OCI-LY7 (cell line): Measurements from ENCODE around the gene PSD2.

Source experiments
- EZH2phosphoT487 ChIP-seq: fragments of 200-600 bp; sonication (generic); IDR thresholded peaks from 2 replicates; pipeline ENCODE4 v1.6.1; 2018; ENCODE audit warnings: low read depth, borderline replicate concordance, mild to moderate bottlenecking, mixed run types, antibody characterized with exemption, low read length, moderate library complexity, mixed read lengths
- TF ChIP-seq, protein P1 (sequence below): fragments of 200-600 bp; sonication (generic); conservative IDR thresholded peaks from 2 replicates; pipeline ENCODE4 v1.5.1; 2014; ENCODE audit warnings: mild to moderate bottlenecking, antibody characterized with exemption, low read length, moderate library complexity, mixed read lengths

DNA sequence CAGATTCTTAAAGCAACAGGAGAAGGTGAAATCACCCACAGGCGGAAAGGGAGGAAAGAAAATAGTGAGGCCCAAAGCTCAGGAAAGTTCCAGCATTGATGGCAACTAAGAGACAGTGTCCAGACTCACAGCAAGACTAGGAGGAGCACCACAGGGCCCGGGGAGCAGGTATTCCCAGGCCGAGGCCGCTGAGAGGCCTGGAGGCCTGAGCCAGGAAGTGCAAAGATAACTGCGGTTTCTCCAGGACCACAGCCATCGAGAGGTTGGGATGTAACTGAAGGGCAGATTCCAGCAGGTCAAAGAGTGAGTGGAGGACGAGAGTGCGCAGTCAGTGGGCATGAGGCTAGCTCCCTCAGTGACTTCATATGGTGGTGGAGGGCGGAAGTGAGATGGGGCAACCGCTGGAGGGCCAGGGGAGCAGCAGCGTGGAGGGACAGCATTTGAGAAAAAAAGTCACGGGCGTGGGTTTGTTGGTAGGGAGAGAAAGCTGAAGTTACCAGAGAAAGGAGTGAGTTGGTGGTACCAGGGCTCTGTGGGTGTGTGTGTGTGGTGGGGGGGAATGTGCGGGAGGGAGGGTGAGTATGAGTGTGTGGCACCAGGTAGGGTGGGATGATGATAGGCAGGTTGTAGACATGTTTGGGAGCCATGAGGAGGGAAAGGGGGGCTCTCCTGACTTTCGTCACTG, 89.7 kb downstream of the PSD2 start:
- TF ChIP-seq, protein P1, sequence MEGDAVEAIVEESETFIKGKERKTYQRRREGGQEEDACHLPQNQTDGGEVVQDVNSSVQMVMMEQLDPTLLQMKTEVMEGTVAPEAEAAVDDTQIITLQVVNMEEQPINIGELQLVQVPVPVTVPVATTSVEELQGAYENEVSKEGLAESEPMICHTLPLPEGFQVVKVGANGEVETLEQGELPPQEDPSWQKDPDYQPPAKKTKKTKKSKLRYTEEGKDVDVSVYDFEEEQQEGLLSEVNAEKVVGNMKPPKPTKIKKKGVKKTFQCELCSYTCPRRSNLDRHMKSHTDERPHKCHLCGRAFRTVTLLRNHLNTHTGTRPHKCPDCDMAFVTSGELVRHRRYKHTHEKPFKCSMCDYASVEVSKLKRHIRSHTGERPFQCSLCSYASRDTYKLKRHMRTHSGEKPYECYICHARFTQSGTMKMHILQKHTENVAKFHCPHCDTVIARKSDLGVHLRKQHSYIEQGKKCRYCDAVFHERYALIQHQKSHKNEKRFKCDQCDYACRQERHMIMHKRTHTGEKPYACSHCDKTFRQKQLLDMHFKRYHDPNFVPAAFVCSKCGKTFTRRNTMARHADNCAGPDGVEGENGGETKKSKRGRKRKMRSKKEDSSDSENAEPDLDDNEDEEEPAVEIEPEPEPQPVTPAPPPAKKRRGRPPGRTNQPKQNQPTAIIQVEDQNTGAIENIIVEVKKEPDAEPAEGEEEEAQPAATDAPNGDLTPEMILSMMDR: no peak
- no peak for TF ChIP-seq EZH2phosphoT487
